ENCODE measurements around the gene DQX1. TPM values are rescaled to one million over a fixed set of nuclear protein-coding genes. Genes with fewer than 3 reads are reported as not detected.

The DQX1 gene
- total and polyA plus RNA-seq, 9 of the 15 experiments (the other 6 are each of a cell fraction or from before 2014, with no cell fraction given), result 0.04 to 0.38 (median 0.18) TPM; not detected in 1

GRCh38 chr2:74486141-74486540 is 39.9 kb downstream of the DQX1 start:
- intact Hi-C loops (cut with micrococcal nuclease), result no loop called here
- no peak overlapping the region for H3K9ac ChIP-seq (ENCODE audit: insufficient read depth in 1 of 2, low read depth in 2 of 2, low read length in 2 of 2)
- no peak overlapping the region for H3K4me3 ChIP-seq
- no peak overlapping the region for H3K4me2 ChIP-seq (ENCODE audit: insufficient read depth, low read length)
- ChIA-PET CTCF (ENCODE audit: low intra/inter-chr PET ratio) (no interaction called here), POLR2A (no interaction called here)
- H3K27ac ChIP-seq (ENCODE audit: extremely low read depth, low read depth, low read length), result no peak overlapping the region
- no peak for FAIRE-seq
- no peaks in the 10 kb centered on the region for H3K27me3 ChIP-seq (ENCODE audit: control insufficient read depth in 2 of 2, insufficient read depth in 2 of 2, low read length in 2 of 2)
- H3K36me3 ChIP-seq (ENCODE audit: control insufficient read depth, insufficient read depth, low read length), result peaks cover 31% of the 10 kb centered on the region; the same call in 2 of the 3 replicates
- DNase-seq (ENCODE audit: extremely low read depth in 1 of 4, low spot score in 3 of 4), result no peak
- H4K20me1 ChIP-seq (replicated peaks; ENCODE audit: control insufficient read depth, insufficient read depth, low read length), result no peaks in the 10 kb centered on the region; the same call in 1 of the 2 replicates
- peaks cover 25% of the 10 kb centered on the region for H3K79me2 ChIP-seq (ENCODE audit: control insufficient read depth, insufficient read depth, low read length)
- in situ Hi-C loops (cut with MboI), result loop anchor here (5.0 kb wide), 1 partner anchor 86 kb away; no protein-coding TSS in a partner anchor
- 93% methylated on average over 2 of the region's 2 CpGs for WGBS (ENCODE audit: insufficient coverage, low coverage, missing lambda C conversion rate)
- peaks cover 8 to 23% of the 10 kb centered on the region in 2 experiments; a peak in 4 of 5 replicates for H3K4me1 ChIP-seq (replicated peaks in 1 of 2; ENCODE audit: control insufficient read depth in 2 of 2, insufficient read depth in 2 of 2, low read length in 2 of 2)
- no peaks in the 10 kb centered on the region for H3K9me3 ChIP-seq (replicated peaks; ENCODE audit: control insufficient read depth, insufficient read depth, low read depth, low read length)
- no TSS peak for BruUV-seq (replicated peaks)
- H2AFZ ChIP-seq (ENCODE audit: low read depth, low read length), result no peak overlapping the region
- no peaks in the 10 kb centered on the region for H3K9me1 ChIP-seq (ENCODE audit: control insufficient read depth, insufficient read depth, low read length)
- ATAC-seq, result no peak
- TF ChIP-seq ZNF79 (CRISPR knock-in tag; IDR thresholded peaks at IDR 0.05; ENCODE audit: low read depth), result no peak
- TF ChIP-seq HNRNPUL1 (IDR thresholded peaks at IDR 0.05; ENCODE audit: low read length), result no peak
- TF ChIP-seq CSDE1 (IDR thresholded peaks at IDR 0.05), result no peak
- no peak for TF ChIP-seq POLR3A (IDR thresholded peaks at IDR 0.05; ENCODE audit: borderline replicate concordance, extremely low read depth, insufficient read depth, insufficient read length)
- no peak for TF ChIP-seq CREB5 (CRISPR knock-in tag; IDR thresholded peaks at IDR 0.05)
- no peak for TF ChIP-seq ZNF232 (CRISPR knock-in tag; IDR thresholded peaks at IDR 0.05)
- no peak for TF ChIP-seq RBBP5 (IDR thresholded peaks at IDR 0.05; ENCODE audit: borderline replicate concordance, insufficient read depth, low read length, poor library complexity, severe bottlenecking)
- TF ChIP-seq ZNF274 (IDR thresholded peaks at IDR 0.05; ENCODE audit: borderline replicate concordance, low read depth, low read length), result no peak
- no peak for TF ChIP-seq NR1H2 (CRISPR knock-in tag; IDR thresholded peaks at IDR 0.05)
- TF ChIP-seq ZNF592 (IDR thresholded peaks at IDR 0.05), result no peak
- no peak for TF ChIP-seq ZBTB26 (CRISPR knock-in tag; IDR thresholded peaks at IDR 0.05)
- no peak for TF ChIP-seq ZNF778 (CRISPR knock-in tag; IDR thresholded peaks at IDR 0.05)
- no peak for TF ChIP-seq NBN (IDR thresholded peaks at IDR 0.05; ENCODE audit: low read depth)
- TF ChIP-seq RUNX1 (IDR thresholded peaks at IDR 0.05; ENCODE audit: low read depth), result no peak
- no peak for TF ChIP-seq ZNF766 (CRISPR knock-in tag; conservative IDR thresholded peaks at IDR 0.05)
- no peak for TF ChIP-seq OTX1 (CRISPR knock-in tag; IDR thresholded peaks at IDR 0.05)

Data from K562 (cell line).